SU-DHL-6 (cell line): ENCODE data around the gene PTTG1IP2.

ENCODE experiments used
- EZH2phosphoT487 ChIP-seq: fragments of 200-600 bp; sonication (generic), shearing (Covaris generic); conservative IDR thresholded peaks from 2 replicates; pipeline ENCODE4 v1.6.1; 2018; ENCODE audit warnings: mild to moderate bottlenecking, antibody characterized with exemption, low read length, moderate library complexity, mixed read lengths
- TF ChIP-seq, protein P1 (sequence below): fragments of 200-600 bp; sonication (generic); IDR thresholded peaks from one replicate; pipeline ENCODE4 v1.5.1; 2017; ENCODE audit warnings: antibody characterized with exemption, mild to moderate bottlenecking, low read length, moderate library complexity; ENCODE audit not compliant: insufficient read depth, poor library complexity, severe bottlenecking

- TF ChIP-seq, protein P1, sequence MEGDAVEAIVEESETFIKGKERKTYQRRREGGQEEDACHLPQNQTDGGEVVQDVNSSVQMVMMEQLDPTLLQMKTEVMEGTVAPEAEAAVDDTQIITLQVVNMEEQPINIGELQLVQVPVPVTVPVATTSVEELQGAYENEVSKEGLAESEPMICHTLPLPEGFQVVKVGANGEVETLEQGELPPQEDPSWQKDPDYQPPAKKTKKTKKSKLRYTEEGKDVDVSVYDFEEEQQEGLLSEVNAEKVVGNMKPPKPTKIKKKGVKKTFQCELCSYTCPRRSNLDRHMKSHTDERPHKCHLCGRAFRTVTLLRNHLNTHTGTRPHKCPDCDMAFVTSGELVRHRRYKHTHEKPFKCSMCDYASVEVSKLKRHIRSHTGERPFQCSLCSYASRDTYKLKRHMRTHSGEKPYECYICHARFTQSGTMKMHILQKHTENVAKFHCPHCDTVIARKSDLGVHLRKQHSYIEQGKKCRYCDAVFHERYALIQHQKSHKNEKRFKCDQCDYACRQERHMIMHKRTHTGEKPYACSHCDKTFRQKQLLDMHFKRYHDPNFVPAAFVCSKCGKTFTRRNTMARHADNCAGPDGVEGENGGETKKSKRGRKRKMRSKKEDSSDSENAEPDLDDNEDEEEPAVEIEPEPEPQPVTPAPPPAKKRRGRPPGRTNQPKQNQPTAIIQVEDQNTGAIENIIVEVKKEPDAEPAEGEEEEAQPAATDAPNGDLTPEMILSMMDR: peak; percentile 14
- no peak for TF ChIP-seq EZH2phosphoT487
These were observed 9.6 kb upstream of the PTTG1IP2 start for GRCh38 chr7:90459888-90460287.
